ENCODE measurements around the gene FPGT. TPM values are rescaled to one million over a fixed set of nuclear protein-coding genes. Genes with fewer than 3 reads are reported as not detected.

FPGT gene
- total RNA-seq, 1 donor from 2014 or later: 9.1 TPM

GRCh38 chr1:74235153-74235552 is 37.1 kb downstream of the FPGT start, which contains the start of gene TNNI3K:
Gene TNNI3K (plus strand): TSS chr1:74235387. CDS start chr1:74235452, 65 bp downstream.
- no peak for FAIRE-seq
- H4K20me1 ChIP-seq (ENCODE audit: insufficient read depth, low read length): no peaks in the 10 kb centered on the region
- no peak for DNase-seq (ENCODE audit: low read depth)
- no peaks in the 10 kb centered on the region for H3K27me3 ChIP-seq (ENCODE audit: insufficient read depth, low read length)
- no peak within 1 kb of the TSS for H3K4me3 ChIP-seq (ENCODE audit: insufficient read depth, low read depth, low read length)
- no peaks in the 10 kb centered on the region for H3K79me2 ChIP-seq (ENCODE audit: insufficient read depth, low read length)
- TF ChIP-seq CTCF (IDR thresholded peaks at IDR 0.05; ENCODE audit: insufficient read depth, low read depth, low read length) (no peak), EZH2 (IDR thresholded peaks at IDR 0.05; ENCODE audit: insufficient read depth, low read length) (no peak)
- no peaks in the 10 kb centered on the region for H3K36me3 ChIP-seq (ENCODE audit: insufficient read depth, low read length)
- H3K4me2 ChIP-seq (ENCODE audit: low read length): no peak within 1 kb of the TSS
- no peak within 1 kb of the TSS for H3K27ac ChIP-seq (ENCODE audit: low read depth, low read length)
- H3K4me1 ChIP-seq (ENCODE audit: insufficient read depth, low read length): no peaks in the 10 kb centered on the region
- Mint-ChIP-seq H3K4me3 (ENCODE audit: unreplicated experiment) (no peak within 1 kb of the TSS), H3K9me3 (ENCODE audit: unreplicated experiment) (no peaks in the 10 kb centered on the region), H3K27ac (ENCODE audit: unreplicated experiment) (no peak within 1 kb of the TSS), H3K36me3 (ENCODE audit: low read depth, unreplicated experiment) (no peaks in the 10 kb centered on the region), H3K27me3 (ENCODE audit: low read depth, unreplicated experiment) (no peaks in the 10 kb centered on the region), H3K4me1 (ENCODE audit: low read depth, unreplicated experiment) (no peaks in the 10 kb centered on the region)
- no peak within 1 kb of the TSS for H2AFZ ChIP-seq (ENCODE audit: low read depth, low read length)
- H3K9me3 ChIP-seq (ENCODE audit: insufficient read depth, low read depth, low read length): no peaks in the 10 kb centered on the region
- H3K9ac ChIP-seq (ENCODE audit: low read length): no peak within 1 kb of the TSS

- no peak overlapping the region for H2AFZ ChIP-seq (ENCODE audit: low read depth, low read length)
- Mint-ChIP-seq H3K27ac (ENCODE audit: unreplicated experiment) (no peak overlapping the region), H3K9me3 (ENCODE audit: unreplicated experiment) (no peaks in the 10 kb centered on the region), H3K27me3 (ENCODE audit: low read depth, unreplicated experiment) (no peaks in the 10 kb centered on the region), H3K4me1 (ENCODE audit: low read depth, unreplicated experiment) (no peaks in the 10 kb centered on the region), H3K4me3 (ENCODE audit: unreplicated experiment) (no peak overlapping the region), H3K36me3 (ENCODE audit: low read depth, unreplicated experiment) (no peaks in the 10 kb centered on the region)
- no peaks in the 10 kb centered on the region for H3K27me3 ChIP-seq (ENCODE audit: insufficient read depth, low read length)
- H3K9ac ChIP-seq (ENCODE audit: low read length): no peak overlapping the region
- no peaks in the 10 kb centered on the region for H3K9me3 ChIP-seq (ENCODE audit: insufficient read depth, low read depth, low read length)
- no peaks in the 10 kb centered on the region for H3K79me2 ChIP-seq (ENCODE audit: insufficient read depth, low read length)
- H3K4me2 ChIP-seq (ENCODE audit: low read length): no peak overlapping the region
- no peaks in the 10 kb centered on the region for H4K20me1 ChIP-seq (ENCODE audit: insufficient read depth, low read length)
- no peak overlapping the region for H3K27ac ChIP-seq (ENCODE audit: low read depth, low read length)
- DNase-seq (ENCODE audit: low read depth) (no peak), FAIRE-seq (no peak)
- no peaks in the 10 kb centered on the region for H3K36me3 ChIP-seq (ENCODE audit: insufficient read depth, low read length)
- no peaks in the 10 kb centered on the region for H3K4me1 ChIP-seq (ENCODE audit: insufficient read depth, low read length)
- H3K4me3 ChIP-seq (ENCODE audit: insufficient read depth, low read depth, low read length): no peak overlapping the region
- TF ChIP-seq CTCF (IDR thresholded peaks at IDR 0.05; ENCODE audit: insufficient read depth, low read depth, low read length) (no peak), EZH2 (IDR thresholded peaks at IDR 0.05; ENCODE audit: insufficient read depth, low read length) (no peak)
These were observed 38.4 kb downstream of the FPGT start for GRCh38 chr1:74236440-74236839.

- no peaks in the 10 kb centered on the region for H3K9me3 ChIP-seq (ENCODE audit: insufficient read depth, low read depth, low read length)
- no peak overlapping the region for H3K4me3 ChIP-seq (ENCODE audit: insufficient read depth, low read depth, low read length)
- no peaks in the 10 kb centered on the region for H3K36me3 ChIP-seq (ENCODE audit: insufficient read depth, low read length)
- no peak overlapping the region for H2AFZ ChIP-seq (ENCODE audit: low read depth, low read length)
- H3K4me1 ChIP-seq (ENCODE audit: insufficient read depth, low read length): no peaks in the 10 kb centered on the region
- no peak for FAIRE-seq
- no peak for DNase-seq (ENCODE audit: low read depth)
- H3K27me3 ChIP-seq (ENCODE audit: insufficient read depth, low read length): no peaks in the 10 kb centered on the region
- H4K20me1 ChIP-seq (ENCODE audit: insufficient read depth, low read length): no peaks in the 10 kb centered on the region
- H3K9ac ChIP-seq (ENCODE audit: low read length): no peak overlapping the region
- H3K4me1 Mint-ChIP-seq (ENCODE audit: low read depth, unreplicated experiment): no peaks in the 10 kb centered on the region
- H3K27me3 Mint-ChIP-seq (ENCODE audit: low read depth, unreplicated experiment): no peaks in the 10 kb centered on the region
- no peaks in the 10 kb centered on the region for H3K36me3 Mint-ChIP-seq (ENCODE audit: low read depth, unreplicated experiment)
- H3K9me3 Mint-ChIP-seq (ENCODE audit: unreplicated experiment): no peaks in the 10 kb centered on the region
- TF ChIP-seq CTCF (IDR thresholded peaks at IDR 0.05; ENCODE audit: insufficient read depth, low read depth, low read length) (no peak), EZH2 (IDR thresholded peaks at IDR 0.05; ENCODE audit: insufficient read depth, low read length) (no peak)
- H3K4me2 ChIP-seq (ENCODE audit: low read length): no peak overlapping the region
- no peak overlapping the region for H3K27ac Mint-ChIP-seq (ENCODE audit: unreplicated experiment)
- H3K4me3 Mint-ChIP-seq (ENCODE audit: unreplicated experiment): no peak overlapping the region
- no peaks in the 10 kb centered on the region for H3K79me2 ChIP-seq (ENCODE audit: insufficient read depth, low read length)
- no peak overlapping the region for H3K27ac ChIP-seq (ENCODE audit: low read depth, low read length)
These were observed 39.0 kb downstream of the FPGT start for GRCh38 chr1:74237035-74237434.

All from astrocyte (in vitro differentiated cells and primary cell).